ENCODE results near the gene UBN1.
A peak's percentile ranks its signal among the peaks of the same experiment; 100 is the strongest.

UBN1 gene

GRCh38 chr16:4922721-4923342 is 75.6 kb downstream of the UBN1 start:
- Histone ChIP-seq H3K4me3 (ENCODE audit: insufficient read depth in 1 of 2, low read depth in 1 of 2, low read length in 2 of 2) (no peak overlapping the region), H2BK5ac (ENCODE audit: low read depth, low read length, poor library complexity, severe bottlenecking) (no peak overlapping the region), H3K23ac (ENCODE audit: low read length in 2 of 2) (no peak overlapping the region), H4K91ac (ENCODE audit: low read length) (no peak overlapping the region), H2BK12ac (ENCODE audit: low read length in 2 of 2) (peak overlapping the region in 1 of 2 experiments; percentile 25), H3K4me1 (ENCODE audit: control insufficient read depth, insufficient read depth, low read depth, low read length) (peaks cover 17% of the 10 kb centered on the region), H3K4ac (ENCODE audit: low read depth in 1 of 2, low read length in 2 of 2) (no peak overlapping the region), H3K9me3 (ENCODE audit: control insufficient read depth, low read length) (peaks cover 18% of the 10 kb centered on the region), H3K79me1 (replicated peaks; ENCODE audit: low read length, poor library complexity, severe bottlenecking) (peaks cover 15% of the 10 kb centered on the region), H2BK120ac (ENCODE audit: low read depth, low read length) (no peak overlapping the region), H3K27ac (ENCODE audit: low read length, poor library complexity, severe bottlenecking) (no peak overlapping the region), H3K4me2 (ENCODE audit: low read length, poor library complexity, severe bottlenecking) (no peak overlapping the region), H3K18ac (ENCODE audit: low read depth in 1 of 2, low read length in 2 of 2) (no peak overlapping the region), H3K36me3 (ENCODE audit: control insufficient read depth in 1 of 2, insufficient read depth in 2 of 2, low read depth in 1 of 2, low read length in 2 of 2) (peaks cover 9 to 56% of the 10 kb centered on the region in 2 experiments), H2AFZ (ENCODE audit: low read depth, low read length) (no peak overlapping the region), H2BK15ac (ENCODE audit: low read depth, poor library complexity, severe bottlenecking) (no peak overlapping the region), H3K27me3 (ENCODE audit: control insufficient read depth in 1 of 2, insufficient read depth in 1 of 2, low read length in 2 of 2) (no peaks in the 10 kb centered on the region), H2AK5ac (ENCODE audit: low read length, severe bottlenecking) (peak overlapping the region; percentile 45), H4K8ac (ENCODE audit: low read length) (no peak overlapping the region), H3K9ac (ENCODE audit: low read length) (no peak overlapping the region), H3K14ac (ENCODE audit: low read length in 2 of 2) (peak overlapping the region in 1 of 2 experiments; percentile 11)
- WGBS, result 84% methylated on average over 16 of the region's 18 CpGs
- DNase-seq, result no peak

- Histone ChIP-seq H3K9ac (ENCODE audit: low read length) (no peak overlapping the region), H3K27me3 (ENCODE audit: control insufficient read depth in 1 of 2, insufficient read depth in 1 of 2, low read length in 2 of 2) (no peaks in the 10 kb centered on the region), H3K9me3 (ENCODE audit: control insufficient read depth, low read length) (peaks cover 19% of the 10 kb centered on the region), H4K91ac (ENCODE audit: low read length) (no peak overlapping the region), H3K18ac (ENCODE audit: low read depth in 1 of 2, low read length in 2 of 2) (no peak overlapping the region), H2BK12ac (ENCODE audit: low read length in 2 of 2) (no peak overlapping the region), H3K36me3 (ENCODE audit: control insufficient read depth in 1 of 2, insufficient read depth in 2 of 2, low read depth in 1 of 2, low read length in 2 of 2) (peaks cover 16 to 59% of the 10 kb centered on the region in 2 experiments), H3K4me3 (ENCODE audit: insufficient read depth in 1 of 2, low read depth in 1 of 2, low read length in 2 of 2) (no peak overlapping the region), H2BK15ac (ENCODE audit: low read depth, poor library complexity, severe bottlenecking) (no peak overlapping the region), H2AFZ (ENCODE audit: low read depth, low read length) (no peak overlapping the region), H3K27ac (ENCODE audit: low read length, poor library complexity, severe bottlenecking) (no peak overlapping the region), H4K8ac (ENCODE audit: low read length) (no peak overlapping the region), H3K23ac (ENCODE audit: low read length in 2 of 2) (no peak overlapping the region), H3K4me2 (ENCODE audit: low read length, poor library complexity, severe bottlenecking) (no peak overlapping the region), H2BK5ac (ENCODE audit: low read depth, low read length, poor library complexity, severe bottlenecking) (no peak overlapping the region), H3K14ac (ENCODE audit: low read length in 2 of 2) (no peak overlapping the region), H3K4me1 (ENCODE audit: control insufficient read depth, insufficient read depth, low read depth, low read length) (peaks cover 12% of the 10 kb centered on the region), H2AK5ac (ENCODE audit: low read length, severe bottlenecking) (peak overlapping the region; percentile 8), H3K4ac (ENCODE audit: low read depth in 1 of 2, low read length in 2 of 2) (no peak overlapping the region), H2BK120ac (ENCODE audit: low read depth, low read length) (no peak overlapping the region), H3K79me1 (replicated peaks; ENCODE audit: low read length, poor library complexity, severe bottlenecking) (peaks cover 20% of the 10 kb centered on the region)
- DNase-seq, result no peak
- 97% methylated on average over 4 of the region's 6 CpGs for WGBS
Observed at GRCh38 chr16:4923853-4924252, 76.6 kb downstream of the UBN1 start.

- H3K27me3 ChIP-seq (ENCODE audit: control insufficient read depth in 1 of 2, insufficient read depth in 1 of 2, low read length in 2 of 2), result no peaks in the 10 kb centered on the region
Observed at GRCh38 chr16:4924593-4925292, 77.5 kb downstream of the UBN1 start.

GRCh38 chr16:4925293-4925607 is 78.0 kb downstream of the UBN1 start:
- Histone ChIP-seq H3K23ac (ENCODE audit: low read length in 2 of 2) (no peak overlapping the region), H3K27me3 (ENCODE audit: control insufficient read depth in 1 of 2, insufficient read depth in 1 of 2, low read length in 2 of 2) (no peaks in the 10 kb centered on the region), H3K9me3 (ENCODE audit: control insufficient read depth, low read length) (peaks cover 19% of the 10 kb centered on the region), H4K91ac (ENCODE audit: low read length) (no peak overlapping the region), H2BK15ac (ENCODE audit: low read depth, poor library complexity, severe bottlenecking) (no peak overlapping the region), H2BK5ac (ENCODE audit: low read depth, low read length, poor library complexity, severe bottlenecking) (no peak overlapping the region), H3K4me3 (ENCODE audit: insufficient read depth in 1 of 2, low read depth in 1 of 2, low read length in 2 of 2) (no peak overlapping the region), H2AK5ac (ENCODE audit: low read length, severe bottlenecking) (no peak overlapping the region), H3K27ac (ENCODE audit: low read length, poor library complexity, severe bottlenecking) (no peak overlapping the region), H3K4me1 (ENCODE audit: control insufficient read depth, insufficient read depth, low read depth, low read length) (peaks cover 9% of the 10 kb centered on the region), H2BK120ac (ENCODE audit: low read depth, low read length) (no peak overlapping the region), H3K36me3 (ENCODE audit: control insufficient read depth in 1 of 2, insufficient read depth in 2 of 2, low read depth in 1 of 2, low read length in 2 of 2) (peaks cover 20 to 71% of the 10 kb centered on the region in 2 experiments), H4K8ac (ENCODE audit: low read length) (no peak overlapping the region), H3K14ac (ENCODE audit: low read length in 2 of 2) (no peak overlapping the region), H2BK12ac (ENCODE audit: low read length in 2 of 2) (no peak overlapping the region), H3K79me1 (replicated peaks; ENCODE audit: low read length, poor library complexity, severe bottlenecking) (peaks cover 23% of the 10 kb centered on the region), H3K4me2 (ENCODE audit: low read length, poor library complexity, severe bottlenecking) (no peak overlapping the region), H2AFZ (ENCODE audit: low read depth, low read length) (no peak overlapping the region), H3K18ac (ENCODE audit: low read depth in 1 of 2, low read length in 2 of 2) (no peak overlapping the region), H3K9ac (ENCODE audit: low read length) (no peak overlapping the region), H3K4ac (ENCODE audit: low read depth in 1 of 2, low read length in 2 of 2) (no peak overlapping the region)
- DNase-seq, result no peak
- 79% methylated on average over 5 of the region's 5 CpGs for WGBS

More at GRCh38 chr16:4924593-4925292, 77.5 kb downstream of the UBN1 start:
- H3K23ac ChIP-seq (ENCODE audit: low read length in 2 of 2), result no peak overlapping the region
- no peak overlapping the region for H2BK5ac ChIP-seq (ENCODE audit: low read depth, low read length, poor library complexity, severe bottlenecking)
- H4K8ac ChIP-seq (ENCODE audit: low read length), result no peak overlapping the region
- no peak overlapping the region for H3K27ac ChIP-seq (ENCODE audit: low read length, poor library complexity, severe bottlenecking)
- peaks cover 9% of the 10 kb centered on the region for H3K4me1 ChIP-seq (ENCODE audit: control insufficient read depth, insufficient read depth, low read depth, low read length)
- no peak overlapping the region for H4K91ac ChIP-seq (ENCODE audit: low read length)
- no peak overlapping the region for H2BK12ac ChIP-seq (ENCODE audit: low read length in 2 of 2)
- H2AK5ac ChIP-seq (ENCODE audit: low read length, severe bottlenecking), result no peak overlapping the region
- H3K4ac ChIP-seq (ENCODE audit: low read depth in 1 of 2, low read length in 2 of 2), result no peak overlapping the region
- no peak overlapping the region for H3K4me2 ChIP-seq (ENCODE audit: low read length, poor library complexity, severe bottlenecking)
- H3K9ac ChIP-seq (ENCODE audit: low read length), result no peak overlapping the region
- no peak overlapping the region for H2AFZ ChIP-seq (ENCODE audit: low read depth, low read length)
- no peak overlapping the region for H2BK120ac ChIP-seq (ENCODE audit: low read depth, low read length)
- peaks cover 16 to 66% of the 10 kb centered on the region in 2 experiments for H3K36me3 ChIP-seq (ENCODE audit: control insufficient read depth in 1 of 2, insufficient read depth in 2 of 2, low read depth in 1 of 2, low read length in 2 of 2)
- H3K9me3 ChIP-seq (ENCODE audit: control insufficient read depth, low read length), result peaks cover 19% of the 10 kb centered on the region
- H3K14ac ChIP-seq (ENCODE audit: low read length in 2 of 2), result no peak overlapping the region
- H3K4me3 ChIP-seq (ENCODE audit: insufficient read depth in 1 of 2, low read depth in 1 of 2, low read length in 2 of 2), result no peak overlapping the region
- WGBS, result 71% methylated on average over 12 of the region's 12 CpGs
- no peak overlapping the region for H3K18ac ChIP-seq (ENCODE audit: low read depth in 1 of 2, low read length in 2 of 2)
- H3K79me1 ChIP-seq (replicated peaks; ENCODE audit: low read length, poor library complexity, severe bottlenecking), result peaks cover 20% of the 10 kb centered on the region
- DNase-seq, result no peak
- no peak overlapping the region for H2BK15ac ChIP-seq (ENCODE audit: low read depth, poor library complexity, severe bottlenecking)
